IPS-18c (cell line): ENCODE data around the gene ANKS6.
A peak's percentile ranks its signal among the peaks of the same experiment; 100 is the strongest.

Source experiments
- H3K4me3 ChIP-seq: 2 replicates; pipeline ENCODE4 v1.7.0; 2013; ENCODE audit warnings: low read depth, mild to moderate bottlenecking, low read length, moderate library complexity; ENCODE audit not compliant: insufficient read depth
- H3K9me3 ChIP-seq: one replicate; pipeline ENCODE4 v1.6.1; 2013; ENCODE audit warnings: mild to moderate bottlenecking, low read length, moderate library complexity; ENCODE audit not compliant: control insufficient read depth, insufficient read depth

The ANKS6 gene

DNA sequence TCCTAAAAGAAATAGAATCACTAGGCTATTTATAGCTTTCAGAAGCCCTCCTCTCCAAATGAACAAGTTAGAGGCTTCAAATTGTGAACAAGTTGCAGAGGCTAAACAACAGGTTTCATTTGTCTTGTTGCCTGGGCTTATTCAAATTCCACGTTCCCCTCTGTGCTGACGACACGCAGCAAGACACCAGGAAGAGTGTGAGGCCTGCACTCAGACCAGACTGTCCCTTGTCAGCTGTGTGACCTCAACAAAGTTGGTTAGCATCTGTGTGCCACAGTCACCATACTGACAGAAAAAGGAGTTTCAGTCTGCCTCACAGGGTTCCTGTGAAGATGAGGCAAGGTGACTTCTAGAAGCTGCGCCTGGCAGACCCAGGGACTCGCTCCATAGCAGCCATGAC, 65.5 kb downstream of the ANKS6 start:
- H3K4me3 ChIP-seq, result no peak overlapping the region
- H3K9me3 ChIP-seq, result no peaks in the 10 kb centered on the region

DNA sequence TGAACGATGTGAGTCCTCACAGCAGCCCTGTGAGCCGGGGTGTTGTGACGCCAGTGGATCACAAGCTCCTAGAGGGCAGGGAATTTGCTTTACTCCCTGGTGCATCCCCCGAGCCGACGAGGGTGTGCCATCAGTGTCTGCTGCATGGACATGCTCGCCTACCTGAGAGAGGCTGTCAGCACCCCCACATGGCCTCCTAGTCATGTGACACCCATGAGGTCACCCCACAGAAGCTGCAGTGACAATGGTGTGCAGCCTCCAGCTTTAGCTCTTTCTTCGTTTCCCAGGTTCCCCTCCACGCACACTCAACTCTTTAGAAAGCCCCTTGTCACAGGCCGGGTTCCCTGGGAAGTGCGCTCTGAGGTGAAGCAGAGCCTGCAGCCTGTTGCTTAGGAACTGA, 67.9 kb downstream of the ANKS6 start:
- no peak overlapping the region for H3K4me3 ChIP-seq
- no peaks in the 10 kb centered on the region for H3K9me3 ChIP-seq

DNA sequence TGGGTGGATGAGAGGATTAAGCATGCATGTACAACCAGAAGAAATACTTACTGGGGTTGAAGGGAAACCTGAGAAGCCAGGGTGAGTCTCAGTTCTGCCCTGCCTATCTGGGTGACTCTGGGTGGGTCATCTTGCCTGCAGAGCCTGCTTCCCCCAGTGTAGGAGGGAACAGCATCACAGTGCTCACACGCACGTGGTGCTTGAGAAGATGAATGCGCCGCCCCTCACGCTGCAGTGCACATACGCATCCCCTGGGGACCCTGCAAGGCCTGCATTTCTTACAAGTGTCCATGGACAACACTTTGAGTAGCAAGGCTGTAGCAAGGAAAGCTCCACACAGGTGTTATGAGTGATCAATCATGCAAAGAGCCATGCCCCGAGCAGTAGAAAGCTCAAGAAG, 68.9 kb downstream of the ANKS6 start:
- no peaks in the 10 kb centered on the region for H3K9me3 ChIP-seq
- no peak overlapping the region for H3K4me3 ChIP-seq

DNA sequence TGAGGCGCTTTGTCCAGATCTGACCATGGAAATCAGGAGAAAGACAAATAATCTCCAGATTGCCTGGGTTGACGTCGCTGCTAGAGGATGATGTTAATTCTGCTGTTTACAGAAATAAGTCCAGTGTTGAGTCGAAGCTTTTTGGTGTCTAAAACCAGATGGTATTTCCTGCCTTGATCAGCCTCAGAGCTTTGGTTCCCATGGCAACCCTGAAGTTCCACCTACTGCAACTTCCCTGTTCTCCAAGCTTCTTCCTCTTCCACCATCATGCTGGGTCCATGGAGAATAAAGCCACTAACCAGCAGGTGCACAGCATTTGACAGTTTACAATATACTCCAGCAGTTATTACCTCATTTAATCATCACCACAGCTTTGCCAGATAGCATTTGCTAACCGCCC, 69.6 kb downstream of the ANKS6 start:
- Histone ChIP-seq H3K9me3 (no peaks in the 10 kb centered on the region), H3K4me3 (no peak overlapping the region)

DNA sequence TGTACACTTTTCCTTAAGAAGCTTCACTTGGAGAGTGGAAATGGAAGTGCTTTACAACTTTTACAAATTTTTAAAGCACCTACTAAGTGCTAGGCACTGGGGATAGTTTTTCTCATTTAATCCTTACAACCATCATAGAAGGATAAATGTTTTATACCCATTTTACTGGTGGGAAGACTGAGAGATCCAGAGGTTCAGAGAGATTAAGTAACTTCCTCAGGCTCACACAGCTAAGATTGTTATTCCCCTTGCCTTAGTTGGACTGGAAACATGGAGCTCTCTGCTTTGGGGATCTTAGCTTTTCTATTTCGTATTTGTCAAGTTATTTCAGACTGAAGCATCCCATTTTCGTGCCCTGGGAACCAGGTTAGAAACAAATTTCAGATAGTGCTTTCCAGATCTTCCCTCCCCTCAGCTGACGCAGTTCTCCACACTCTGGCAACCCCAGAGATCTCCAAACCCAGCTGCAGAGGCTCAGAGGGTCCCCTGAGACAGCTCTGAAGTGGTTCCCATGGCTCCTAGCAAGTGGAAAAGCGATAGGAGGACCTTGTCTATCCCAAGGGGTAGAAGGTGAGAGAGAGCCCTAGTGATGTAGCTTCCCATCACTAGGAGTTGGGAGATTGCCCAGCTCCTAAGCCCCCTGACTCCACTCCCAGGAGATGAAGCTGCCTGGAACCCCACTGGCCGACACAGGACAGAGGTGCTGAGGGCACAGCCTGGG, 71.4 kb downstream of the ANKS6 start:
- H3K4me3 ChIP-seq, result no peak overlapping the region
- H3K9me3 ChIP-seq, result no peaks in the 10 kb centered on the region

DNA sequence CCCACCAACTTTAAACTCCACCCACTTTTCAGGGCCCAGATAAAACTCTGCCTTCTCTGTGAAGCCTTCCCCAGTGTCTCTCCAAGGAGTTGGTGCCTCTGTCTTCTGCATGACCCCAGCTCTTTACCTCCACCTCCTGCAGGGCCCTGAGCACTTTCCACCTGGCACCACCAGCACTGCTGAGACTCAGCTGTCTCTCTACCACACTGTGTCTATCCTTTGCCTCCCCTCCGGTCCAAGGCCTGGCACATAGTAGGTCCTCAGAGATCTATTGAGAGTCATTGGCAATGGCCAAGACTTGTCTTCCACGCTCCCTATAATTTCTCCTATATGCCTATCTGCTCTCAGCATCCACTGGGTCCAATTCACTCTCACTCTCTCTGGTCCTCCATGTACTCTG, 74.7 kb downstream of the ANKS6 start:
- H3K9me3 ChIP-seq, result no peaks in the 10 kb centered on the region
- no peak overlapping the region for H3K4me3 ChIP-seq

DNA sequence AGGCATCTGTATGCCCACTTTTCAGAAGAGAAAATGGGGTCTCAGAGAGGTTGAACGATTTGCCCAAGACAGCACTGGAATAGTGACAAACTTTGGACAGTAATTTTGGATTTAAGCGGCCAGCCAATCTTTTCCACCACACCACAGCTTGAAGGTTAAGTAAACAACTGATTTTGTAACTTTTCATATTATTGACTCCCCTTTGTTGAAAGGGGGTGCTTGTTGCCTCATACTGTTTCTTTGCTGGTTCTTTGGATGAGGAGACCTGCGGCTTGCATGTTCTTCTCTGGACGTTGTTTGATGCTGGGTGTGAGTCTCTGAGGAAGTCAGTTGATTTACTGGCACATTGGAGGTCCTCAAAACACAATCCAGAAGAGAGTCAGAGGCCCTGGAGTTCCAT, 76.0 kb downstream of the ANKS6 start:
- H3K9me3 ChIP-seq, result no peaks in the 10 kb centered on the region
- H3K4me3 ChIP-seq, result no peak overlapping the region

DNA sequence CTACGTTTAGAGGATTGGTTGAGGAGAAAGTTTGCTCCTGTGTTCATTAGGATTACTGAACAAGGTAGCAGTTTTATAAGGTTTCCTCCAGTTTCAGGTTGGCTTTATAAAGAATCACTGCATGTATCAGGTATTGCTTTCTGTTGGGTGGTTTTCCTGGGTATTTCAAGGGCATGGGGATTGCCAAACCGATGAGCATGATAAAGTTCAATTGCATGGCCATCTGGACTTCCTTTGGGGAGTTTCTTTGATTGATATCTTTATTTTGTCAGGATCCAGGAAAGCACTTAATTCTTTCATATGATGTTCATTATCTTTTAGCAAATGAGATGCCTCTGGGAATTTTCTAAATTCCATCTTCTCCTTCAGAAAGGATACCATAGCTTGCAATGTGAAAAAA, 77.3 kb downstream of the ANKS6 start:
- Histone ChIP-seq H3K4me3 (no peak overlapping the region), H3K9me3 (no peaks in the 10 kb centered on the region)

DNA sequence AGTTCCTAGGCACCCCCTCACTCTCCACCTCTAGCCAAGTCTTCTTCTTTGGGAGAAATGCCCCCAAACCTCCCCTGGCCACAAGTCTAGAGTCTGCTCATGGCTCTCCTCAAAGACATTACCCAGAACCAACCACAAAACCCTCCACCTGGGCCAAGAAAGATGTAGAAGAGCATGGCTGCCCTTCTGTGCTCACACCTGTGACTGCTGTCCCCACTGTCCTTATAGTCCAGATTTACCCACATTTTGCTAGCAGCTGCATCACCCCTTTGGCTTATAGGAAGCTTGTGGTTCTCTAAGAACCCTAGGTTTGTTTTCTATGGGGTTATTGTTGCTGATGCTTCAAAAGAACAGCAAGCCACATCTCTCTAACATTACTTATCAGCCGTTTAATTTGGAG, 81.5 kb downstream of the ANKS6 start:
- Histone ChIP-seq H3K4me3 (no peak overlapping the region), H3K9me3 (no peaks in the 10 kb centered on the region)

DNA sequence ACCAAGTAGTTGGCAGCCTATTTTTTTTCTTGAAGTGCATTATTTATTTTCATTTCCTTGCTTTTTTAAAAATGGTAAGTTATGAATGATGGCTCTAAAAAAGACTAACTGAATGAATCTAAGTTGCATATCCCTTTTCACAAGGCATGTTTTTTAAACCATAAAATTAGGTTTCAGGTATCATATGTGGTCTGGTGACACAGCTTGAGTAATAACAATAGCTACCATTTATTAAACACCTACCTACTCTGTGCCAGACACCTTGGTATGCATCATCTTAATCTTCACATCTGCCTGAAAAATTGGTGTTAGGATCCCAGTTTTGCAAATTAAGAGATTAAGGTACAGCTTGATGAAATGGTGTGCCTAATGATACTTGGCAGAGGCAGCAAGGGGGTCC, 83.4 kb downstream of the ANKS6 start:
- H3K9me3 ChIP-seq, result no peaks in the 10 kb centered on the region
- H3K4me3 ChIP-seq, result no peak overlapping the region

DNA sequence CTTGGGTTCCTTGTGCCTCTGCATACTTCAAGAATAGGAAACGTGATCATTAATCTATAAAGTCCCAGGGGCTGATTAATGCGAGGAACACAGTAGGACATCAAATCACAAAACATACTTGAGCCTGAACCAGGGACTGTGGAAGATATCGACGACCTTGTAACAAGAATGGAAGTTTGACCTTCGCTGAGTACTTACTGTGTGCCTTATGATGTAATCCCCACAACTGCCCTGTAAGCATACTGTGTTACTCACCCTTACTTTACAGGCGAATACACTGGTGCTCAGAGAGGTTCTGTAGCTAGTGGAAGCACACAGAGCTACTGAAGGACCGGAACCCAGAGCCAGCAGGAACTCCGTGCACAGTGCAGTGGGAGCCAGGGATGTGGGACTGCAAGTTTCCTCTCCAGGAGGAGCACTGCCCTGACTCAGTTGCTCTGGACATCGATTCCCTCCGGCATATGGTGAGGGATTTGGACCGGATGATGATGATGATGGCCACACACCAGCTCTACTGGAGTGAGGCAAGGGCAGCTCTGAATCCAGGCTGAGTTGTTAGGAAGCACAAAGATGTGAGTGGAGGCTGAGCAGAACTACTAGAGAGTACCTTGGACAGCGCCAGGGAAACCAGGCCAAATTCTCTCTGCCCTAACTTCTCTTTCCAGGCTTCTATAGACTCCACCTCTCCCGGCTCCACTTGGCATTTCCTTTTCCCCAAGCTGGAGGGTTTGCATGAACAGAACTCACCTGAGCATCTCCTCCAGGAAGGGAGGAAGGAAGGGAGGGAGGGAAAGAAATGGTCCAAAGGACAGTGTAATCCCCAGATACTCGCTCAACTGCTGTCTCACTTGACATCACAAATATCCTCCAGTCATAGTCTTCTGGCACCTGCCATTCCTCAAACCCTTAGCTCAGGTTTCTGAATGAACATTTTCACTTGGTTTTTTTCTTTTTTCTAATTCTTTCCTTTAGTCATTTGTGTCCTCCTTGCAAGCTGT, 86.1 kb downstream of the ANKS6 start:
- H3K4me3 ChIP-seq, result no peak overlapping the region

DNA sequence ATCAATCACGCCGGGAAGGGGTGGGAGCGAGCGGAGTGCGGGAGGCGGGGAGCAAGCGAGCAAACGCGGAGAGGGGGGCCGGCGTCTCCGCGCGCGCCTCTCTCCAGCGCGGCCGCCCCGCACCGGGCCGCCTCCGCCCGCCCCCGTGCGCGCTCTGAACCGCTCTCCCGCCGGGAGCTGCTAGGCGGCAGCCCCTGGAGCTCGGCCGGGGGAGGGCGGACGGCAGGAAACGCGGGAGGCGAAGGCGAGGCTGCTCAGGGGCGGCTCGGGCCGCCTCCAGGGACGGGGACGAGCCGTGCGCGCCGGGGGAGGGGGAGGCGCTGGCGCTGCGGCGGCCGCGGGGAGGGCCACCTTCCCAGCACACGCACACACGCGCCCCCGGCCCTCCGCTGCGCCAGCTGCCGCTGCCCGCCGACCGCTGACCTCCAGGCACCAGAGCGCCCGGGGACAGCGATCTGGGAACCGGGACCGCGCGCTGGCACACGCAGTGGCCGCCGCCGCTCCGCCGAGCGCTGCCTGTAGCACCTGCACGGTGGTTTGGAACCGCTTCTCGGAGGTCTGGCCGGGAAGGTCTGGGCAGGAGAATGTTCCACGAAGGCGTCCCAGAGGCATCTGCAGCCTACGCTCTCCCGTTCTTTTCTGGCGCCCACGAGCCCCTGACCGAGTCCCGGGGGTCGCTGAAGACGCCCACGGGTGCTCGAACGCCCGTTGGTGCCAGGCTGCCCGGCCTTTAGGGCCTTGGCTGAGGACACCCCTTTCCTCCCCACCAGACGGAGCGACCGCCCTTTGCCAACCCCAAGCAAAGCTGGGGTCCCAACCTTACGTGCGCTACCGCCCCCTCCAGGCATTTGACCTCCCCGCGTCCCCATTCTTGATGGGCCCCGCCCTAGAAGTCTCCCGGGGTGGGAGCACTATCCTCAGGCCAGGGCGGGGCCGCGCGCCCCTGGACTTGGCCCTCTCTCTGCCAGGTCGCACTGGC, 87.1 kb downstream of the ANKS6 start, which contains the start of gene GABBR2:
TSS of gene GABBR2 (minus strand) at position 3 of the 979 bp plus-strand sequence. CDS start 198 bp downstream, outside the sequence.
- no peaks in the 10 kb centered on the region for H3K9me3 ChIP-seq
- peak within 1 kb of the TSS; percentile 55 for H3K4me3 ChIP-seq

More for the DNA sequence above, 86.1 kb downstream of the ANKS6 start:
- H3K9me3 ChIP-seq, result no peaks in the 10 kb centered on the region

DNA sequence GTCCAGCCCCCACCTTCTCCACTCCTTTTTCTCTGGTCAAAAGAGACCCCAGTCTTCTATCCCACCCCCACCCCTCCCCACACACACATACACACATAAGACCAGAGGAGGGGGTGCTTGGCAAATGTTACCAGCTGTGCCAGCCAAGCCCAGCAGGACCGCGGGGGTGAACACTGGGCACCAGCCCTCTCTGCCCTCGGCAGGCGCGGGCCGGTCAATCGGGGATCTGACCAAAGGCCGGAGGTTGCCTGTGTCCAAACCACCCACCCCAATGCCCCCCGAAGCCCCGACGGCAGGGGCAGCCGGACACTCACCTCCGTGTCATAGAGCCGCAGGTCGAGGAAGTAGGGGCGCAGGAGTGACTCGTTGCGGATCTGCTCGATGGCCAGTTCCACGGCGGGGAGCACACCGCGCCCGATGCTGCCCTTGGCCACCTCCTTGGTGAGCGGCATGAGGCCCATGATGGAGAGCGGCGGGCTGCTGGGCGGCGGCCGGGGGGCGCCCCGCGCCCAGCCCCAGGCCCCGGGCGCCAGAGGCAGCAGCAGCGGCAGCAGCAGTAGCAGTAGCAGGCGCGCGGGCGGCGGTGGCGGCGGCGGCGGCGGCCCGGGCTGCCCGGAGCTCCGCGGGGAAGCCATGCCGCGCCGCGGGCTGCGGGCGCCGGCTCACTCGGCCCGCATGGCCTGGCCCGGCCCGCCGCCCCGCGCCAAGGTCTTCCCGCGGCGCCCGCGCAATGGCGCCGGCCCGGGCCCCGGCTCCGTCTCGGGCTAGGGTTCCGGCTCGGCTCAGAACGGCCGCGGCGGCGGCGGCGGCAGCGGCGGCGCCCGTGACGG, 88.0 kb downstream of the ANKS6 start:
- Histone ChIP-seq H3K4me3 (peak overlapping the region; percentile 55), H3K9me3 (no peaks in the 10 kb centered on the region)

DNA sequence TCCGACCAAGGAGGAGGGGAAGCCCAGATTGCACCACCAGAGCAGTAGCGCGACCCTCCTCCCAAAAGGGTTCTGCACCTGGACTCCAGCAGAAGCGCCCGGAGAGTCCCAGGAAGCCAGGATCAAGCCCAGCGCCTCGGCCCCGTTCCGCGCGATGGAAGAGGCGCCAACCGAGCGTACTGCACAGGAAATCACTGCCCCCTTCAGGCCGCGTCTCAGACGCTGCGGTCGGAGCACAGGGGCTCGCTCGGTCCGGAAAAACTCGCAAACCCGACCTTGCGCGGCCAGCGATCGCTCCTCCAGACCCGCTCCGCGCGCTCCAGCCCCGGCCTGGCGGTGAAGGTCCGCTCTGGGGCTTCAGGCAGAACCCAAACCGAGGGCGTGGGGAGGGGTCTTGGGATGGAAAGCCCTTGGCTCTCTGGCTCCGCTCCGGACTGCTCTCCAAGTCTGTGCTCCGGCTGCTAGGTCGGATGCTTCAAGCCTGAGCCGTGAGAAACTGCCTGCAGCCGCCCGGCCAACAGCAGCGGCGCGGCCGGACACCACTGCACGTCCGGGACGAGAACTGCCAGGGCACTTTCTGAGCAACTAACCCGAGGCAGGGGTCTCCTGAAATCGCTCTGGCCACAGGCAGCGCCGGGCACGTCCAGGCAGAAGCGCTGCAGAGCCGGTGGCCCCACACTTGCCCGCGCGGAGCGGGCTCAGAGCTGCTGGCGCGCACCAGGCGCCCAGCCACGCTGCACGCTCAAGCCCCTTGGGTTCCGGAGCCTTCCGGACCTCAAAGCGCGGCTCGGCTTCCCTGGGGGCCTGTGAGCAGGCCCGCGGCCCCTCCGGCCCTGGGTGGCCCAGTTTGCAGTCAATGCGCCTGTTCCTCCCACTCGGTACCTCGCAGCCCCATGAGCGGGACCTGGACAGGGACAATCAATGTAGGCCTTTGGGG, 88.9 kb downstream of the ANKS6 start:
- Histone ChIP-seq H3K9me3 (no peaks in the 10 kb centered on the region), H3K4me3 (peak overlapping the region; percentile 55)

DNA sequence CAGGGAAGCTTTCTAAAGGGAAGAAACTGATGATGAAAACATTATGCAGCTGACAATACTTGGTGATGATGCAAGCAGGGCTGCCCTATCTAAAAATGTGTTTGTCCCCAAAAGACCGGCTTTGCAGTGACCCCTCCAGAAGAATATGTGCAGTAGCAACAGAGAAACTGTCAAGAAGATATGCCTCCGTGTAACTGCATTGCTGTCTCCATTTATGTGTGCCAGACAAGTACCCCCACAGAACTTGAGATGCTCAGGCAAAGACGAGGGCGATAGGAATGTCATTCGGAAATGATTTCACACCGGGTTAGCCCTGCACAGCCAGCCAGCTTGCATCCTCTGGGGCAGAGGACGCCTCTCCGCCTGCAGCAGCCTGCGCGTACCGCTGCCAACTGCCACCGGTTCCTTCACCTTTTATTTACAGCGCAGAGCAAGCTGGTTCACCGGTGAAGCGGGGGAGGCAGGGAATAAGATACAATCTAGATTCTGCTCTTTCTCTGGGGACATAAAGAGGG, 89.6 kb downstream of the ANKS6 start:
- H3K4me3 ChIP-seq, result peak overlapping the region; percentile 47; the same call in 1 of the 2 replicates
- H3K9me3 ChIP-seq, result no peaks in the 10 kb centered on the region
